GM12892 (cell line): ENCODE results near the gene OR56A5.

Source experiments
- POLR2A ChIP-seq: IDR thresholded peaks from 2 replicates; pipeline ENCODE4 v1.6.1; 2011; ENCODE audit warnings: low read depth, low read length, control low read depth
- POLR2AphosphoS5 ChIP-seq: IDR thresholded peaks from 2 replicates; pipeline ENCODE4 v1.6.1; 2011; ENCODE audit warnings: low read depth, low read length, control low read depth
- TAF1 ChIP-seq: IDR thresholded peaks from 2 replicates; pipeline ENCODE4 v1.6.1; 2011; ENCODE audit warnings: low read depth, mild to moderate bottlenecking, control low read depth, low read length, borderline replicate concordance

- no peak for TF ChIP-seq POLR2A
- TF ChIP-seq TAF1 = no peak
- TF ChIP-seq POLR2AphosphoS5 = no peak
Measured at GRCh38 chr11:5930614-5931013, 37.7 kb downstream of the OR56A5 start.
